Tibial nerve (tissue), 4 donors: ENCODE measurements around the gene IP6K1.

Source experiments
- CTCF ChIP-seq, 5 experiments: fragments of 200-600 bp in 3 of 5; fragments of 450-650 bp in 2 of 5; sonication (generic) in 3 of 5; IDR thresholded peaks; one replicate each; pipeline ENCODE4 v1.5.1; 2016 to 2019; ENCODE audit warnings: antibody characterized with exemption in 5 of 5, mild to moderate bottlenecking in 3 of 5, moderate library complexity in 2 of 5
- EP300 ChIP-seq, 2 donors: sonication (generic); formaldehyde crosslinking; IDR thresholded peaks; one replicate each; pipeline ENCODE4 v1.6.1; 2017; ENCODE audit warnings: antibody characterized with exemption in 2 of 2, mild to moderate bottlenecking in 1 of 2
- POLR2A ChIP-seq, 2 donors: fragments of 450-650 bp; IDR thresholded peaks; one replicate each; pipeline ENCODE4 v1.6.1; 2017; ENCODE audit warnings: antibody characterized with exemption in 2 of 2, mild to moderate bottlenecking in 2 of 2, moderate library complexity in 2 of 2

- TF ChIP-seq CTCF (IDR thresholded peaks at IDR 0.05) (no peak), POLR2A (IDR thresholded peaks at IDR 0.05) (no peak), EP300 (IDR thresholded peaks at IDR 0.05) (no peak)
Observed at GRCh38 chr3:49757197-49757596, 29.1 kb downstream of the IP6K1 start.
